IMR-90 (cell line): ENCODE data around the gene TP53BP2. TPM values are rescaled to one million over a fixed set of nuclear protein-coding genes. Genes with fewer than 3 reads are reported as not detected.

Experiments
- ATAC-seq: fragments of 200-7000 bp; cut with Tn5 transposase; 2 replicates; pipeline ENCODE4 v1.9.1; 2020; ENCODE audit warnings: low read depth, mild to moderate bottlenecking, moderate library complexity
- BruUV-seq: library from RNA; stranded (reverse); fragments of 400-500 nt; replicated peaks from 2 replicates; lab custom pipeline; 2021; lab: Mats Ljungman, UMichigan
- CTCF ChIA-PET: fragments of 300-600 bp; formaldehyde crosslinking; extraction: SDS; loops from one replicate; lab custom pipeline; 2021; ENCODE audit warnings: antibody characterized with exemption; lab: Yijun Ruan, JAX
- POLR2A ChIA-PET: fragments of 300-600 bp; sonication (Branson Sonifier 250); formaldehyde crosslinking; loops from one replicate; lab custom pipeline; 2022; ENCODE audit warnings: antibody characterized with exemption; ENCODE audit not compliant: unreplicated experiment; lab: Charles Lee
- DNase-seq: peaks from one replicate; pipeline ENCODE4 v3.0.0; 2013
- H2AFZ ChIP-seq: replicated peaks from 2 replicates; pipeline ENCODE3; 2013; ENCODE audit warnings: low read length, mild to moderate bottlenecking; ENCODE audit not compliant: poor library complexity
- H2AK5ac ChIP-seq: 2 replicates; pipeline ENCODE4 v1.6.1; 2013; ENCODE audit warnings: low read depth, low read length, inconsistent platforms
- H2AK9ac ChIP-seq: replicated peaks from 2 replicates; pipeline ENCODE3; 2013; ENCODE audit warnings: mild to moderate bottlenecking, low read depth, low read length, moderate library complexity; ENCODE audit not compliant: poor library complexity
- H2BK120ac ChIP-seq: 2 replicates; pipeline ENCODE4 v1.6.1; 2013; ENCODE audit warnings: low read depth, low read length, inconsistent platforms
- H2BK15ac ChIP-seq: 3 replicates; pipeline ENCODE4 v1.6.1; 2013; ENCODE audit warnings: low read depth, low read length, inconsistent platforms
- H2BK20ac ChIP-seq: 2 replicates; pipeline ENCODE4 v1.6.1; 2013; ENCODE audit warnings: low read depth, mild to moderate bottlenecking, inconsistent platforms, low read length, moderate library complexity
- H2BK5ac ChIP-seq: 2 replicates; pipeline ENCODE4 v1.6.1; 2013; ENCODE audit warnings: mild to moderate bottlenecking, low read depth, low read length, inconsistent platforms; ENCODE audit not compliant: poor library complexity, severe bottlenecking
- H3K14ac ChIP-seq: replicated peaks from 2 replicates; pipeline ENCODE4 v1.6.1; 2013; ENCODE audit warnings: low read depth, low read length, inconsistent platforms
- H3K18ac ChIP-seq: 2 replicates; pipeline ENCODE4 v1.6.1; 2013; ENCODE audit warnings: low read depth, low read length, control low read depth
- H3K23ac ChIP-seq: 2 replicates; pipeline ENCODE4 v1.6.1; 2013; ENCODE audit warnings: low read depth, low read length, inconsistent platforms
- H3K27ac ChIP-seq: 2 replicates; pipeline ENCODE4 v1.5.1; 2013; ENCODE audit warnings: mild to moderate bottlenecking, control low read depth, low read length; ENCODE audit not compliant: insufficient read depth
- H3K27me3 ChIP-seq: 2 replicates; pipeline ENCODE4 v1.6.1; 2013; ENCODE audit warnings: low read length; ENCODE audit not compliant: control insufficient read depth, insufficient read depth
- H3K36me3 ChIP-seq: 2 replicates; pipeline ENCODE4 v1.6.1; 2013; ENCODE audit warnings: low read length, mixed read lengths; ENCODE audit not compliant: control insufficient read depth, insufficient read depth
- H3K4ac ChIP-seq: 2 replicates; pipeline ENCODE4 v1.6.1; 2013; ENCODE audit warnings: low read depth, low read length, inconsistent platforms
- H3K4me1 ChIP-seq: 2 replicates; pipeline ENCODE4 v1.6.1; 2013; ENCODE audit warnings: low read length, mixed read lengths; ENCODE audit not compliant: control insufficient read depth, insufficient read depth
- H3K4me2 ChIP-seq: 2 replicates; pipeline ENCODE4 v1.6.1; 2013; ENCODE audit warnings: low read depth, mild to moderate bottlenecking, control low read depth, low read length, moderate library complexity
- H3K4me3 ChIP-seq: 2 replicates; pipeline ENCODE4 v1.5.1; 2013; ENCODE audit warnings: low read depth, mild to moderate bottlenecking, control low read depth, low read length, moderate library complexity; ENCODE audit not compliant: insufficient read depth
- H3K56ac ChIP-seq: 2 replicates; pipeline ENCODE4 v1.6.1; 2013; ENCODE audit warnings: low read length, inconsistent platforms; ENCODE audit not compliant: insufficient read depth; ENCODE audit errors: extremely low read depth
- H3K79me1 ChIP-seq, 2 experiments: 2 replicates each; pipeline ENCODE4 v1.6.1; 2013; ENCODE audit warnings: low read length in 2 of 2, inconsistent platforms in 1 of 2, low read depth in 1 of 2
- H3K9ac ChIP-seq: 2 replicates; pipeline ENCODE4 v1.6.1; 2013; ENCODE audit warnings: low read depth, low read length, control low read depth
- H3K9me1 ChIP-seq: 2 replicates; pipeline ENCODE4 v1.6.1; 2013; ENCODE audit warnings: low read length, inconsistent platforms; ENCODE audit not compliant: insufficient read depth
- H3K9me3 ChIP-seq: 2 replicates; pipeline ENCODE4 v1.6.1; 2013; ENCODE audit warnings: low read length; ENCODE audit not compliant: control insufficient read depth, insufficient read depth
- H4K20me1 ChIP-seq: 2 replicates; pipeline ENCODE4 v1.6.1; 2013; ENCODE audit warnings: low read length, inconsistent platforms; ENCODE audit not compliant: insufficient read depth
- H4K5ac ChIP-seq: 2 replicates; pipeline ENCODE4 v1.6.1; 2013; ENCODE audit warnings: mild to moderate bottlenecking, low read depth, low read length, control low read depth
- H4K8ac ChIP-seq, 2 experiments: 2 replicates each; pipeline ENCODE4 v1.6.1; 2013; ENCODE audit warnings: low read depth in 2 of 2, low read length in 2 of 2, control low read depth in 1 of 2, inconsistent platforms in 1 of 2
- H4K91ac ChIP-seq: 2 replicates; pipeline ENCODE4 v1.6.1; 2013; ENCODE audit warnings: low read depth, low read length, inconsistent platforms; ENCODE audit not compliant: insufficient read depth
- BHLHE40 ChIP-seq: fragments of 150-350 bp; IDR thresholded peaks from 2 replicates; pipeline ENCODE4 v1.6.1; 2016; ENCODE audit warnings: mild to moderate bottlenecking, low read depth, low read length
- CEBPB ChIP-seq: IDR thresholded peaks from 2 replicates; pipeline ENCODE4 v1.6.1; 2012; ENCODE audit warnings: low read depth, low read length, improper control_type of control experiment
- CHD1 ChIP-seq: IDR thresholded peaks from 2 replicates; pipeline ENCODE4 v1.6.1; 2012; ENCODE audit warnings: low read depth, low read length, improper control_type of control experiment
- CTCF ChIP-seq: conservative IDR thresholded peaks from 2 replicates; pipeline ENCODE4 v1.5.1; 2012; ENCODE audit warnings: mild to moderate bottlenecking, low read depth, low read length, improper control_type of control experiment
- ELK1 ChIP-seq: fragments of 150-350 bp; IDR thresholded peaks from 2 replicates; pipeline ENCODE4 v1.6.1; 2016; ENCODE audit warnings: low read depth, mild to moderate bottlenecking, low read length, moderate library complexity, borderline replicate concordance
- FOS ChIP-seq: fragments of 150-350 bp; IDR thresholded peaks from 2 replicates; pipeline ENCODE4 v1.6.1; 2016; ENCODE audit warnings: low read depth, low read length
- MAFK ChIP-seq: IDR thresholded peaks from 2 replicates; pipeline ENCODE4 v1.6.1; 2012; ENCODE audit warnings: low read depth, low read length, improper control_type of control experiment
- MAZ ChIP-seq: IDR thresholded peaks from 2 replicates; pipeline ENCODE4 v1.6.1; 2012; ENCODE audit warnings: low read depth, mild to moderate bottlenecking, low read length, improper control_type of control experiment, moderate library complexity, borderline replicate concordance
- MXI1 ChIP-seq: IDR thresholded peaks from 2 replicates; pipeline ENCODE4 v1.6.1; 2012; ENCODE audit warnings: low read depth, mild to moderate bottlenecking, low read length, moderate library complexity, borderline replicate concordance
- NFE2L2 ChIP-seq: fragments of 150-350 bp; IDR thresholded peaks from 2 replicates; pipeline ENCODE4 v1.6.1; 2016; ENCODE audit warnings: low read depth, mild to moderate bottlenecking, low read length
- POLR2A ChIP-seq: IDR thresholded peaks from 2 replicates; pipeline ENCODE4 v1.6.1; 2012; ENCODE audit warnings: mild to moderate bottlenecking, low read depth, low read length
- RAD21 ChIP-seq: IDR thresholded peaks from 2 replicates; pipeline ENCODE4 v1.6.1; 2012; ENCODE audit warnings: low read length, improper control_type of control experiment
- RCOR1 ChIP-seq: IDR thresholded peaks from 2 replicates; pipeline ENCODE4 v1.6.1; 2012; ENCODE audit warnings: mild to moderate bottlenecking, low read length, improper control_type of control experiment; ENCODE audit not compliant: insufficient replicate concordance
- RFX5 ChIP-seq: IDR thresholded peaks from 2 replicates; pipeline ENCODE4 v1.8.0; 2012; ENCODE audit warnings: low read depth, mild to moderate bottlenecking, low read length, moderate library complexity
- SMC3 ChIP-seq: fragments of 150-350 bp; IDR thresholded peaks from 2 replicates; pipeline ENCODE4 v1.6.1; 2016; ENCODE audit warnings: low read depth, mild to moderate bottlenecking, antibody characterized with exemption, low read length, moderate library complexity
- USF2 ChIP-seq: fragments of 150-350 bp; IDR thresholded peaks from 2 replicates; pipeline ENCODE4 v1.6.1; 2017; ENCODE audit warnings: mild to moderate bottlenecking, antibody characterized with exemption, low read length, low read depth
- WGBS, 2 experiments: methylation state at CpG; one replicate each; pipeline versions ENCODE4 v1.1.5 to v1.1.7; 2013; ENCODE audit warnings: missing lambda C conversion rate in 2 of 2; ENCODE audit not compliant: insufficient read length in 1 of 2; ENCODE audit errors: extremely low coverage in 2 of 2; 5-methylcytosine and 5-hydroxymethylcytosine counted together
- dilution Hi-C: fragments of 300-500 bp; cut with HindIII; formaldehyde crosslinking; loops from one replicate; pipeline ENCODE4 v1.14.3; 2018; ENCODE audit warnings: low sequenced_read_pairs; ENCODE audit not compliant: unreplicated experiment
- in situ Hi-C: fragments of 300-500 bp; cut with MboI; formaldehyde crosslinking; loops from 3 replicates; pipeline ENCODE4 v1.14.3; 2019; ENCODE audit warnings: low sequenced_read_pairs, inconsistent platforms, mixed read lengths
- intact Hi-C: fragments of 100-400 bp; cut with micrococcal nuclease; formaldehyde crosslinking; loops from 2 replicates; pipeline ENCODE4 v1.10.0; 2022
- polyA plus RNA-seq, 3 experiments: library from polyadenylated mRNA; depleted of rRNA; stranded (reverse); fragments of >200 nt; gene quantifications; 2 replicates each; pipeline ENCODE4 v1.2.3, GENCODE V29; 2012; ENCODE audit warnings: low replicate concordance in 1 of 3
- total RNA-seq: library from RNA; depleted of rRNA; stranded (reverse); fragments of >200 nt; gene quantifications from 2 replicates; pipeline ENCODE4 v1.2.3, GENCODE V29; 2012

TP53BP2 gene
- total and polyA plus RNA-seq, 2 of the 4 experiments (the other 2 are of a cell fraction) = 19.9 to 35.0 TPM

GRCh38 chr1:223780949-223781348, 64.8 kb downstream of the TP53BP2 start:
- peaks cover 41% of the 10 kb centered on the region for H3K36me3 ChIP-seq
- no TSS peak for BruUV-seq
- H2BK5ac ChIP-seq = no peak overlapping the region
- H3K56ac ChIP-seq = no peak overlapping the region
- H3K9ac ChIP-seq = no peak overlapping the region
- H4K8ac ChIP-seq = no peak overlapping the region
- in situ Hi-C loops (no loop called here), intact Hi-C loops (no loop called here), dilution Hi-C loops (no loop called here)
- H3K4me1 ChIP-seq = peaks cover 6% of the 10 kb centered on the region; the same call in 1 of the 2 replicates
- H3K23ac ChIP-seq = no peak overlapping the region
- no peak overlapping the region for H2BK120ac ChIP-seq
- no peaks in the 10 kb centered on the region for H3K9me3 ChIP-seq
- TF ChIP-seq MXI1 (no peak), RCOR1 (no peak), MAZ (no peak), ELK1 (no peak), CTCF (no peak), MAFK (no peak), USF2 (no peak), BHLHE40 (no peak), RAD21 (no peak), CHD1 (no peak), CEBPB (no peak), POLR2A (no peak), FOS (no peak), RFX5 (no peak), SMC3 (no peak), NFE2L2 (no peak)
- no CpG with 5 or more reads among the region's 6 CpGs for WGBS, 2 experiments
- peaks cover 3% of the 10 kb centered on the region; the same call in 1 of the 2 replicates for H4K20me1 ChIP-seq
- H3K27me3 ChIP-seq = no peaks in the 10 kb centered on the region
- no peak overlapping the region for H3K4me2 ChIP-seq
- no peak overlapping the region for H4K91ac ChIP-seq
- H3K18ac ChIP-seq = no peak overlapping the region
- H3K4ac ChIP-seq = no peak overlapping the region
- POLR2A ChIA-PET = interaction anchor here (0.6 kb wide), 1 partner anchor 290 kb away, joined by 6 read pairs; no protein-coding TSS in a partner anchor
- no peak for DNase-seq
- H4K5ac ChIP-seq = no peak overlapping the region
- peaks cover 5% of the 10 kb centered on the region for H3K9me1 ChIP-seq
- peaks cover 10 to 35% of the 10 kb centered on the region in 2 experiments for H3K79me1 ChIP-seq
- ATAC-seq = no peak
- CTCF ChIA-PET = interaction anchor here (1.0 to 1.3 kb wide), 2 partner anchors 9 to 11 kb away, joined by 3 to 5 read pairs; no protein-coding TSS in a partner anchor
- H2AK9ac ChIP-seq = no peak overlapping the region
- H3K14ac ChIP-seq = no peak overlapping the region
- no peak overlapping the region for H2BK20ac ChIP-seq
- H2AFZ ChIP-seq = no peak overlapping the region
- no peak overlapping the region for H2AK5ac ChIP-seq
- no peak overlapping the region for H2BK15ac ChIP-seq
- no peak overlapping the region for H3K4me3 ChIP-seq
- H3K27ac ChIP-seq = no peak overlapping the region
